Epithelial cell of proximal tubule (primary cell): ENCODE data around the gene PABPC1L. TPM values are rescaled to one million over a fixed set of nuclear protein-coding genes. Genes with fewer than 3 reads are reported as not detected.

Source experiments
- DNase-seq: peaks from one replicate; pipeline ENCODE4 v3.0.0-alpha.2; 2011; ENCODE audit warnings: low read depth
- H3K4me3 ChIP-seq: 2 replicates; pipeline ENCODE4 v1.5.1; 2011; ENCODE audit warnings: low read depth, mild to moderate bottlenecking, low read length
- total RNA-seq: library from RNA; depleted of rRNA; stranded (reverse); fragments of >200 nt; gene quantifications from 2 replicates; pipeline ENCODE4 v1.2.3, GENCODE V29; 2015
- TF ChIP-seq, protein P1 (sequence below): conservative IDR thresholded peaks from 2 replicates; pipeline ENCODE4 v1.5.1; 2012; ENCODE audit warnings: low read depth, mild to moderate bottlenecking, low read length

PABPC1L gene
- total RNA-seq, 1 donor from 2014 or later: 9.2 TPM

DNA sequence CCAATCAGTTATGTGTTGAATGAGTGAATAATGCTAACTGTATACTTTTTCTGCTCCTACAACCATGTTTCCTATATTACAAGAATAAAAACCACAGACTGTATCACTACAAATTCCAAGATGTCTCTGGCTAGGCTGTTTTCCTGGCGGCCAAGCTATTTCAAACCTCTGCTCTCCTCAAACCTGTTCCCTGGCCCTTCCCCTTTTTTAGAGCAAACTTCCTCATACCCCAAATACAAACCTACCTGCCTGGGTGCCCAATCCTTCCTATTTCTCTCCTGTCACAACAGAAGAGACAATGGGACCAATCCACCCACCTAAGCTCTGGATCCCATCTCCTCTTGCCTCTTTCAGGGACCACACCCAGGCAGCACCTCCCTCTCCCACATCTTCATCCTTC is 42.9 kb downstream of the PABPC1L start:
- H3K4me3 ChIP-seq: no peak overlapping the region
- no peak for DNase-seq
- TF ChIP-seq, protein P1, sequence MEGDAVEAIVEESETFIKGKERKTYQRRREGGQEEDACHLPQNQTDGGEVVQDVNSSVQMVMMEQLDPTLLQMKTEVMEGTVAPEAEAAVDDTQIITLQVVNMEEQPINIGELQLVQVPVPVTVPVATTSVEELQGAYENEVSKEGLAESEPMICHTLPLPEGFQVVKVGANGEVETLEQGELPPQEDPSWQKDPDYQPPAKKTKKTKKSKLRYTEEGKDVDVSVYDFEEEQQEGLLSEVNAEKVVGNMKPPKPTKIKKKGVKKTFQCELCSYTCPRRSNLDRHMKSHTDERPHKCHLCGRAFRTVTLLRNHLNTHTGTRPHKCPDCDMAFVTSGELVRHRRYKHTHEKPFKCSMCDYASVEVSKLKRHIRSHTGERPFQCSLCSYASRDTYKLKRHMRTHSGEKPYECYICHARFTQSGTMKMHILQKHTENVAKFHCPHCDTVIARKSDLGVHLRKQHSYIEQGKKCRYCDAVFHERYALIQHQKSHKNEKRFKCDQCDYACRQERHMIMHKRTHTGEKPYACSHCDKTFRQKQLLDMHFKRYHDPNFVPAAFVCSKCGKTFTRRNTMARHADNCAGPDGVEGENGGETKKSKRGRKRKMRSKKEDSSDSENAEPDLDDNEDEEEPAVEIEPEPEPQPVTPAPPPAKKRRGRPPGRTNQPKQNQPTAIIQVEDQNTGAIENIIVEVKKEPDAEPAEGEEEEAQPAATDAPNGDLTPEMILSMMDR: no peak

DNA sequence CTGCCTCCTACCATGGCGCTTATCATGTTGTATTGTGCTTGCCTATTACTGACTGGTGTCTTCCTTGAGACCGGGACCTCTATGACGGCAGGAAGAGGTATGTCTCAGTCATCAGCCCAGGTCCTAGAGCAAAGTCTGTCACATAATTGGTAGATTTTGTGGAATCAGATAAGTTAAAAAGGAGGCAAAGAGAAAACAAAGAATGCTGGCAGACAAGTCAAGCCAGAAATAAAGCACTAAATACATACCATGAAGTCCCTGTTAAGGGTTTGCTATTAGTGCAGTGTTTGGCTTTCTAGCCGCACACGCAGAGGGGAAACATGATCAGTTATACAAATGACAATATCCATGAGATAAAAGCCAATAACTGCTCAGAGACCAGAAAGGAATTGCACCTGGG is 44.4 kb downstream of the PABPC1L start:
- no peak for DNase-seq
- no peak overlapping the region for H3K4me3 ChIP-seq
- TF ChIP-seq, protein P1: no peak

DNA sequence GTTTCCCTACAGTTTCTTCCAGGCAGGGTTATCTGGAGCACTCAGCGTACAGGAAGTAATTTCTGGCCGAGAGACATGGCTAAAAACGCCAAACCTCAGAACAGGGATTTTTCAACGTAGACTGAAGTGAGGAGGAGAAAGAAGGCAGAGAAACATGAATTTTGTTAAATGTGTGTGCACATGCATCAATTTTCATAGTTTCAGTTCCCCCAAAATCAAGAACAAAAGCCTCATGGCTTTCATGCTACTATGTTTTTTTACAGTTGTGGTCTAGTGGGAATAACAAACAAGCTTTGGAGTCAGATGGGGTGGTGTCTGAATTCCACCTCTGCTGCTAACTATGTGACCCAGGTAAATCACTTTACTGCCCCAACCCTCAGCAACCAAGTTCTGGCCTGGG is 45.4 kb downstream of the PABPC1L start:
- no peak overlapping the region for H3K4me3 ChIP-seq
- DNase-seq: no peak
- TF ChIP-seq, protein P1: no peak

DNA sequence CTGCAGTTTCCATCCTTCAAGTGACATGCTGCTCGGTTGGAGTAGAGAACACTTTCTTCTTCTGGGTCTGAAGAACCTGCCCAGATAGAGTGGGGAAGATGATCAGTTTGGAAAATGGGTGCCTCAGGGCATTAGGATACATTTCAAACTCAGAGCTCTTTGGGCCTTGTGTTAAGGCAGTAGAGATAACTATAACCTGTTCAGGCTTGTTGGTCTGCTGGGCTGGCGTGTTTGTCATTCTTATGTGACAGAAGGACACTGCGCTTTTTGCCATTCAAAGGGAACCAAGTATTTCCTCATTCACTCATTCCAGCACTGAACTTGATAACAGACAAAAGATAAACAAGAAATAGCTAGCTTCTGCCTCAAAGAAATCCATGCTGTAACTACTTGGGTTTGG is 46.5 kb downstream of the PABPC1L start:
- DNase-seq: no peak
- no peak overlapping the region for H3K4me3 ChIP-seq
- TF ChIP-seq, protein P1: no peak

DNA sequence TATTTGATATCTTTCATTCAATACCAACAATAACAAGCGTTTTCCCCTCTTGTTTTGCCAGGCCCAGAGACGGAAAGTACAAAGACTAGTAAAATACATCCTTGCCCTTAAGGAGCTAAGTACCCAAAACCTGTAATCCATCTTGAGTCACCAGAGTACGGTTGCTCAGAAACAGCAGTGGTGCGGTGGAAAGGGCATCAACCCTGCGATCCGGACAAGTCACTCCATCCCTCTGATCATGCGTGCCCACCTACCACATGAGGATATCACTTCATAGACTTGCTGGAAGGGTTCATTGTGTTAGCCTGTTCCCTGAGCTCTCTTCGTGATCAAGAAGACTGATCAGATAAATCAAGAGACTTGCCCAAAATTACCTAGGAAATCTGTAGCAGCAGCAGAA is 48.4 kb downstream of the PABPC1L start:
- TF ChIP-seq, protein P1: no peak
- DNase-seq: no peak
- no peak overlapping the region for H3K4me3 ChIP-seq

- peak overlapping the region; percentile 84 for H3K4me3 ChIP-seq
- DNase-seq: no peak
- TF ChIP-seq, protein P1: no peak
These were observed 49.3 kb downstream of the PABPC1L start for GRCh38 chr20:44959082-44959637.

GRCh38 chr20:44959638-44960102 is 49.8 kb downstream of the PABPC1L start:
- H3K4me3 ChIP-seq: peak overlapping the region; percentile 84
- TF ChIP-seq, protein P1: no peak
- no peak for DNase-seq
